MM.1S (cell line): Measurements from ENCODE around the gene BICD1.

ENCODE experiments used
- DNase-seq: peaks from one replicate; pipeline ENCODE4 v3.0.0-alpha.2; 2015
- H2AFZ ChIP-seq: fragments of 300-600 bp; sonication (generic); 2 replicates; pipeline ENCODE4 v1.6.0; 2016; ENCODE audit warnings: antibody characterized with exemption, low read length
- H3F3A ChIP-seq: fragments of 300-600 bp; sonication (generic); 2 replicates; pipeline ENCODE4 v1.6.1; 2016; ENCODE audit warnings: mild to moderate bottlenecking, antibody characterized with exemption, low read length, moderate library complexity, mixed read lengths; ENCODE audit not compliant: insufficient read depth
- H3K27ac ChIP-seq: fragments of 300-600 bp; sonication (generic); 2 replicates; pipeline ENCODE4 v1.5.1; 2016; ENCODE audit warnings: mild to moderate bottlenecking, low read length
- H3K27me3 ChIP-seq: fragments of 300-600 bp; sonication (generic); replicated peaks from 2 replicates; pipeline ENCODE4 v1.6.0; 2016; ENCODE audit warnings: low read length; ENCODE audit not compliant: insufficient read depth
- H3K36me3 ChIP-seq: fragments of 300-600 bp; sonication (generic); replicated peaks from 2 replicates; pipeline ENCODE4 v1.6.1; 2016; ENCODE audit warnings: mild to moderate bottlenecking, low read length, mixed read lengths; ENCODE audit not compliant: insufficient read depth
- H3K4me1 ChIP-seq: fragments of 300-600 bp; sonication (generic); 2 replicates; pipeline ENCODE4 v1.6.1; 2016; ENCODE audit warnings: low read length, mixed read lengths
- H3K4me2 ChIP-seq: fragments of 300-600 bp; sonication (generic); 2 replicates; pipeline ENCODE4 v1.6.0; 2016; ENCODE audit warnings: low read depth, low read length
- H3K4me3 ChIP-seq: fragments of 300-600 bp; sonication (generic); 2 replicates; pipeline ENCODE4 v1.5.1; 2016; ENCODE audit warnings: low read length, mixed read lengths
- H3K79me2 ChIP-seq: fragments of 300-600 bp; sonication (generic); 2 replicates; pipeline ENCODE4 v1.6.1; 2016; ENCODE audit warnings: mixed run types, low read length, mixed read lengths
- H3K9ac ChIP-seq: fragments of 300-600 bp; sonication (generic); 2 replicates; pipeline ENCODE4 v1.6.1; 2016; ENCODE audit warnings: low read length, mixed read lengths
- H3K9me2 ChIP-seq: fragments of 300-600 bp; sonication (generic); replicated peaks from 2 replicates; pipeline ENCODE4 v1.6.1; 2016; ENCODE audit warnings: mild to moderate bottlenecking, low read length, mixed read lengths; ENCODE audit not compliant: insufficient read depth
- H3K9me3 ChIP-seq: fragments of 300-600 bp; sonication (generic); replicated peaks from 2 replicates; pipeline ENCODE4 v1.6.1; 2016; ENCODE audit warnings: mild to moderate bottlenecking, low read length, mixed read lengths; ENCODE audit not compliant: insufficient read depth
- H4K20me1 ChIP-seq: fragments of 300-600 bp; sonication (generic); 2 replicates; pipeline ENCODE4 v1.6.1; 2016; ENCODE audit warnings: mild to moderate bottlenecking, low read length, moderate library complexity, mixed read lengths; ENCODE audit not compliant: insufficient read depth
- CTCF ChIP-seq: fragments of 300-600 bp; sonication (generic); IDR thresholded peaks from 2 replicates; pipeline ENCODE4 v1.5.1; 2016; ENCODE audit warnings: antibody characterized with exemption, low read length, mixed read lengths
- EZH2 ChIP-seq: fragments of 300-600 bp; sonication (generic); optimal IDR thresholded peaks from 2 replicates; pipeline ENCODE3; 2017; ENCODE audit warnings: low read depth, mild to moderate bottlenecking, antibody characterized with exemption, low read length, mixed read lengths
- EZH2phosphoT487 ChIP-seq: fragments of 300-600 bp; sonication (generic); IDR thresholded peaks from 2 replicates; pipeline ENCODE4 v1.6.1; 2018; ENCODE audit warnings: antibody characterized with exemption, low read length

Gene BICD1

GRCh38 chr12:32252199-32253073, 145.8 kb downstream of the BICD1 start:
- DNase-seq: peak; percentile 77
- Histone ChIP-seq H3K27me3 (no peaks in the 10 kb centered on the region), H3K27ac (peak overlapping the region; percentile 64; the same call in 1 of the 2 replicates), H3K9me3 (no peaks in the 10 kb centered on the region), H2AFZ (peak overlapping the region; percentile 42), H3F3A (0 out of 2 replicates have a peak, but pooled peaks cover 6% of the 10 kb centered on the region), H3K36me3 (no peaks in the 10 kb centered on the region), H4K20me1 (no peaks in the 10 kb centered on the region), H3K9ac (peak overlapping the region; percentile 36; the same call in 1 of the 2 replicates), H3K4me2 (peak overlapping the region; percentile 89), H3K4me1 (peaks cover 11% of the 10 kb centered on the region), H3K79me2 (no peaks in the 10 kb centered on the region), H3K4me3 (peak overlapping the region; percentile 39), H3K9me2 (no peaks in the 10 kb centered on the region)
- TF ChIP-seq EZH2 (no peak), EZH2phosphoT487 (no peak), CTCF (no peak)

GRCh38 chr12:32253154-32253790, 146.6 kb downstream of the BICD1 start:
- Histone ChIP-seq H3K36me3 (no peaks in the 10 kb centered on the region), H3K9me2 (no peaks in the 10 kb centered on the region), H2AFZ (peak overlapping the region; percentile 42; the same call in 1 of the 2 replicates), H3K79me2 (no peaks in the 10 kb centered on the region), H3F3A (0 out of 2 replicates have a peak, but pooled peaks cover 6% of the 10 kb centered on the region), H3K4me1 (peaks cover 17% of the 10 kb centered on the region), H3K9ac (peak overlapping the region; percentile 36; the same call in 1 of the 2 replicates), H3K27ac (peak overlapping the region; percentile 64; the same call in 1 of the 2 replicates), H3K27me3 (no peaks in the 10 kb centered on the region), H4K20me1 (no peaks in the 10 kb centered on the region), H3K4me3 (peak overlapping the region; percentile 39), H3K9me3 (no peaks in the 10 kb centered on the region), H3K4me2 (peak overlapping the region; percentile 89)
- no peak for DNase-seq
- TF ChIP-seq CTCF: no peak
- no peak for TF ChIP-seq EZH2
- TF ChIP-seq EZH2phosphoT487: no peak

GRCh38 chr12:32254260-32254956, 147.8 kb downstream of the BICD1 start:
- no peak overlapping the region for H3K27ac ChIP-seq
- H3K79me2 ChIP-seq: no peaks in the 10 kb centered on the region
- no peak overlapping the region for H3K9ac ChIP-seq
- no peak for DNase-seq
- no peaks in the 10 kb centered on the region for H3K36me3 ChIP-seq
- H3K27me3 ChIP-seq: no peaks in the 10 kb centered on the region
- no peak overlapping the region for H2AFZ ChIP-seq
- H4K20me1 ChIP-seq: no peaks in the 10 kb centered on the region
- TF ChIP-seq CTCF (no peak), EZH2phosphoT487 (no peak), EZH2 (no peak)
- H3F3A ChIP-seq: 0 out of 2 replicates have a peak, but pooled peaks cover 6% of the 10 kb centered on the region
- no peaks in the 10 kb centered on the region for H3K9me2 ChIP-seq
- peaks cover 17% of the 10 kb centered on the region for H3K4me1 ChIP-seq
- H3K9me3 ChIP-seq: no peaks in the 10 kb centered on the region
- H3K4me3 ChIP-seq: no peak overlapping the region
- no peak overlapping the region for H3K4me2 ChIP-seq
